ENCODE data around the gene FBXL13. TPM values are rescaled to one million over a fixed set of nuclear protein-coding genes. Genes with fewer than 3 reads are reported as not detected.

Gene FBXL13
- total RNA-seq, 1 experiment from 2014 or later: 2.5 TPM

GRCh38 chr7:102849079-102849478, 225.5 kb downstream of the FBXL13 start:
- in situ Hi-C loops (cut with HindIII; ENCODE audit: low pct_unique_long_range_greater_than_20kb, low sequenced_read_pairs): no loop called here
- no TSS peak for BruUV-seq (replicated peaks)
- intact Hi-C loops (cut with micrococcal nuclease; ENCODE audit: unreplicated experiment): no loop called here
- TF ChIP-seq REST (IDR thresholded peaks at IDR 0.05; ENCODE audit: insufficient read depth in 1 of 2, low read depth in 2 of 2, low read length in 1 of 2) (no peak), POLR2AphosphoS5 (IDR thresholded peaks at IDR 0.05; ENCODE audit: low read depth, low read length) (no peak)
- no peak overlapping the region for H3K27ac ChIP-seq (ENCODE audit: low read length)
- H3K36me3 ChIP-seq (ENCODE audit: control insufficient read depth, insufficient read depth, low read length): no peaks in the 10 kb centered on the region
- ATAC-seq (no peak), DNase-seq (ENCODE audit: low read depth, low spot score) (no peak)
- H3K27me3 ChIP-seq (ENCODE audit: control insufficient read depth, insufficient read depth, low read length): no peaks in the 10 kb centered on the region
- CTCF ChIA-PET: no interaction called here
- no peaks in the 10 kb centered on the region for H3K9me3 ChIP-seq (ENCODE audit: control insufficient read depth, insufficient read depth, low read depth, low read length)
- H3K4me3 ChIP-seq (ENCODE audit: low read depth in 2 of 2, low read length in 2 of 2): no peak overlapping the region
- H3K4me1 ChIP-seq (ENCODE audit: control insufficient read depth, insufficient read depth, low read length): no peaks in the 10 kb centered on the region
- POLR2A ChIA-PET: no interaction called here

GRCh38 chr7:102845346-102845745, 229.2 kb downstream of the FBXL13 start:
- intact Hi-C loops (cut with micrococcal nuclease; ENCODE audit: unreplicated experiment) (no loop called here), in situ Hi-C loops (cut with HindIII; ENCODE audit: low pct_unique_long_range_greater_than_20kb, low sequenced_read_pairs) (no loop called here)
- no peaks in the 10 kb centered on the region for H3K36me3 ChIP-seq (ENCODE audit: control insufficient read depth, insufficient read depth, low read length)
- DNase-seq (ENCODE audit: low read depth, low spot score) (no peak), ATAC-seq (no peak)
- no TSS peak for BruUV-seq (replicated peaks)
- H3K27ac ChIP-seq (ENCODE audit: low read length): no peak overlapping the region
- no peak for TF ChIP-seq POLR2AphosphoS5 (IDR thresholded peaks at IDR 0.05; ENCODE audit: low read depth, low read length)
- TF ChIP-seq SIN3A (IDR thresholded peaks at IDR 0.05; ENCODE audit: borderline replicate concordance, insufficient read depth, low read depth, low read length): no peak
- H3K9me3 ChIP-seq (ENCODE audit: control insufficient read depth, insufficient read depth, low read depth, low read length): no peaks in the 10 kb centered on the region
- no peaks in the 10 kb centered on the region for H3K4me1 ChIP-seq (ENCODE audit: control insufficient read depth, insufficient read depth, low read length)
- H3K27me3 ChIP-seq (ENCODE audit: control insufficient read depth, insufficient read depth, low read length): no peaks in the 10 kb centered on the region
- H3K4me3 ChIP-seq (ENCODE audit: low read depth in 2 of 2, low read length in 2 of 2): no peak overlapping the region
- POLR2A ChIA-PET: no interaction called here
- CTCF ChIA-PET: no interaction called here

DNA sequence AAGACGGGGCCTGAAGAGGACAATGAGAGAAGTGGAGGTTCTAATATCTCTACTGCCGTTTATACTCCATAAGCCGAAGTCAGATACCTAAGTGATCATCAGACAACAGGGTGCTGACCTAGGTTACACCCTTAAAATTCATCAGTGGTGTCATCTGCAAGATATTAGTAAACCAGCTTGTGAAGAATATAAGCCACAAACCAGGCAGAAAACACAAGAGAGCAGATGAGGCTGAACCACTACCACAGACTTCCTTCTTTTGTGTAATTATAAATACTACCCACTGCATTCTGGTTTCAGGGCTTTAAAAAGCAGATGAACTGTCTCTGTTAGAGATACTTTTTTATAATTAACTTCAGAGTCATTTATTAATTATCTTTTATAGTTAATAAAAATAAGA, 230.7 kb downstream of the FBXL13 start:
- in situ Hi-C loops (cut with HindIII; ENCODE audit: low pct_unique_long_range_greater_than_20kb, low sequenced_read_pairs): no loop called here
- DNase-seq (ENCODE audit: low read depth, low spot score) (no peak), ATAC-seq (no peak)
- intact Hi-C loops (cut with micrococcal nuclease; ENCODE audit: unreplicated experiment): no loop called here
- Histone ChIP-seq H3K27ac (ENCODE audit: low read length) (no peak overlapping the region), H3K9me3 (ENCODE audit: control insufficient read depth, insufficient read depth, low read depth, low read length) (no peaks in the 10 kb centered on the region), H3K4me1 (ENCODE audit: control insufficient read depth, insufficient read depth, low read length) (no peaks in the 10 kb centered on the region), H3K36me3 (ENCODE audit: control insufficient read depth, insufficient read depth, low read length) (no peaks in the 10 kb centered on the region), H3K27me3 (ENCODE audit: control insufficient read depth, insufficient read depth, low read length) (no peaks in the 10 kb centered on the region), H3K4me3 (ENCODE audit: low read depth in 2 of 2, low read length in 2 of 2) (no peak overlapping the region)
- POLR2A ChIA-PET: no interaction called here
- BruUV-seq (replicated peaks): no TSS peak
- CTCF ChIA-PET: no interaction called here
- TF ChIP-seq SIN3A (IDR thresholded peaks at IDR 0.05; ENCODE audit: borderline replicate concordance, insufficient read depth, low read depth, low read length) (no peak), TCF7L2 (IDR thresholded peaks at IDR 0.05; ENCODE audit: low read depth, low read length) (no peak), REST (IDR thresholded peaks at IDR 0.05; ENCODE audit: insufficient read depth in 1 of 2, low read depth in 2 of 2, low read length in 1 of 2) (no peak), POLR2AphosphoS5 (IDR thresholded peaks at IDR 0.05; ENCODE audit: low read depth, low read length) (no peak)
- TF ChIP-seq, protein P1, sequence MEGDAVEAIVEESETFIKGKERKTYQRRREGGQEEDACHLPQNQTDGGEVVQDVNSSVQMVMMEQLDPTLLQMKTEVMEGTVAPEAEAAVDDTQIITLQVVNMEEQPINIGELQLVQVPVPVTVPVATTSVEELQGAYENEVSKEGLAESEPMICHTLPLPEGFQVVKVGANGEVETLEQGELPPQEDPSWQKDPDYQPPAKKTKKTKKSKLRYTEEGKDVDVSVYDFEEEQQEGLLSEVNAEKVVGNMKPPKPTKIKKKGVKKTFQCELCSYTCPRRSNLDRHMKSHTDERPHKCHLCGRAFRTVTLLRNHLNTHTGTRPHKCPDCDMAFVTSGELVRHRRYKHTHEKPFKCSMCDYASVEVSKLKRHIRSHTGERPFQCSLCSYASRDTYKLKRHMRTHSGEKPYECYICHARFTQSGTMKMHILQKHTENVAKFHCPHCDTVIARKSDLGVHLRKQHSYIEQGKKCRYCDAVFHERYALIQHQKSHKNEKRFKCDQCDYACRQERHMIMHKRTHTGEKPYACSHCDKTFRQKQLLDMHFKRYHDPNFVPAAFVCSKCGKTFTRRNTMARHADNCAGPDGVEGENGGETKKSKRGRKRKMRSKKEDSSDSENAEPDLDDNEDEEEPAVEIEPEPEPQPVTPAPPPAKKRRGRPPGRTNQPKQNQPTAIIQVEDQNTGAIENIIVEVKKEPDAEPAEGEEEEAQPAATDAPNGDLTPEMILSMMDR (IDR thresholded peaks at IDR 0.05): no peak
